Activated CD4-positive, CD25-positive, alpha-beta regulatory T cell treated with anti-CD3 and anti-CD28 coated beads, Interleukin-2, amount 50 U/mL, for 72 hours (primary cell): ENCODE measurements around the gene UTP18.
"Not testable (repeated sequence)": the region's sequence is repeated elsewhere in the genome, so short reads cannot be mapped to it uniquely, and the experiment has no call there.

ENCODE experiments used
- DNase-seq: peaks from one replicate; pipeline ENCODE4 v3.0.0; 2021

UTP18 gene

GRCh38 chr17:51260237-51261023 lies at the start of gene UTP18:
TSS of gene UTP18 (plus strand) at chr17:51260546. CDS start at chr17:51260585, 39 bp downstream.
- peak; percentile 95 for DNase-seq

- DNase-seq: no peak
These were observed 45.4 kb upstream of the UTP18 start for GRCh38 chr17:51214920-51215319.

GRCh38 chr17:51217946-51218345 lies 42.4 kb upstream of the UTP18 start:
- DNase-seq: no peak

- no peak for DNase-seq
These were observed 39.0 kb upstream of the UTP18 start for GRCh38 chr17:51221322-51221721.

GRCh38 chr17:51224402-51225262 lies 35.7 kb upstream of the UTP18 start:
- DNase-seq: no peak

GRCh38 chr17:51225523-51225922 lies 34.8 kb upstream of the UTP18 start:
- DNase-seq: not testable (repeated sequence)

- no peak for DNase-seq
These were observed 32.2 kb upstream of the UTP18 start for GRCh38 chr17:51228161-51228560.

GRCh38 chr17:51229889-51230288 lies 30.5 kb upstream of the UTP18 start:
- DNase-seq: no peak

GRCh38 chr17:51230306-51230705 lies 30.0 kb upstream of the UTP18 start:
- no peak for DNase-seq

- DNase-seq: no peak
These were observed 28.3 kb upstream of the UTP18 start for GRCh38 chr17:51231999-51232398.

GRCh38 chr17:51234162-51234561 lies 26.2 kb upstream of the UTP18 start:
- no peak for DNase-seq

- DNase-seq: no peak
These were observed 22.0 kb upstream of the UTP18 start for GRCh38 chr17:51238255-51238887.

- DNase-seq: no peak
These were observed 20.1 kb upstream of the UTP18 start for GRCh38 chr17:51240275-51240674.

GRCh38 chr17:51244041-51244440 lies 16.3 kb upstream of the UTP18 start:
- no peak for DNase-seq

- DNase-seq: no peak
These were observed 14.8 kb upstream of the UTP18 start for GRCh38 chr17:51245535-51245934.

- no peak for DNase-seq
These were observed 10.0 kb upstream of the UTP18 start for GRCh38 chr17:51250314-51250840.

- DNase-seq: no peak
These were observed 9.3 kb upstream of the UTP18 start for GRCh38 chr17:51251010-51251409.

GRCh38 chr17:51255673-51256072 lies 4.7 kb upstream of the UTP18 start:
- no peak for DNase-seq

GRCh38 chr17:51256101-51256500 lies 4.2 kb upstream of the UTP18 start:
- no peak for DNase-seq

- no peak for DNase-seq
These were observed 2.9 kb upstream of the UTP18 start for GRCh38 chr17:51257150-51258081.

- DNase-seq: no peak
These were observed 1.4 kb upstream of the UTP18 start for GRCh38 chr17:51258756-51259563.
